Esophagus squamous epithelium (tissue), 5 donors: ENCODE data around the gene RABEP2. TPM values are rescaled to one million over a fixed set of nuclear protein-coding genes. Genes with fewer than 3 reads are reported as not detected.
A peak's percentile ranks its signal among the peaks of the same experiment; 100 is the strongest.
"Not testable (repeated sequence)": the region's sequence is repeated elsewhere in the genome, so short reads cannot be mapped to it uniquely, and the experiment has no call there.

ENCODE experiments used
- DNase-seq: peaks from one replicate; lab custom pipeline; 2025; lab: John Stamatoyannopoulos, UW
- H3K27ac ChIP-seq, 4 donors: fragments of 200-600 bp; sonication (generic); one replicate each; pipeline ENCODE4 v1.5.1; 2016 to 2019; ENCODE audit warnings: mild to moderate bottlenecking in 1 of 4
- H3K27me3 ChIP-seq, 4 donors: fragments of 200-600 bp; sonication (generic); 1 replicate in 3 of 4; 2 replicates in 1 of 4; pipeline versions ENCODE4 v1.5.1 to v1.6.0; 2017 to 2021; ENCODE audit warnings: antibody characterized with exemption in 1 of 4
- H3K36me3 ChIP-seq, 3 donors: fragments of 200-600 bp; sonication (generic); one replicate each; pipeline ENCODE4 v1.5.1; 2016 to 2019
- H3K4me1 ChIP-seq, 3 donors: fragments of 200-600 bp; sonication (generic); one replicate each; pipeline ENCODE4 v1.5.1; 2017 to 2019
- H3K4me3 ChIP-seq, 4 donors: fragments of 200-600 bp; sonication (generic); 1 replicate in 3 of 4; 2 replicates in 1 of 4; pipeline ENCODE4 v1.5.1; 2016 to 2019; ENCODE audit warnings: mild to moderate bottlenecking in 2 of 4, moderate library complexity in 1 of 4
- H3K9me3 ChIP-seq, 3 donors: fragments of 200-600 bp; sonication (generic); one replicate each; pipeline ENCODE4 v1.5.1; 2016 to 2019
- CTCF ChIP-seq, 6 experiments: fragments of 450-650 bp in 4 of 6; fragments of 200-600 bp in 2 of 6; sonication (generic) in 2 of 6; IDR thresholded peaks; one replicate each; pipeline ENCODE4 v1.5.1; 2016 to 2019; ENCODE audit warnings: antibody characterized with exemption in 6 of 6, mild to moderate bottlenecking in 4 of 6, moderate library complexity in 4 of 6
- POLR2A ChIP-seq, 4 donors: fragments of 450-650 bp; IDR thresholded peaks; one replicate each; pipeline ENCODE4 v1.6.1; 2017; ENCODE audit warnings: antibody characterized with exemption in 4 of 4, mild to moderate bottlenecking in 4 of 4, moderate library complexity in 3 of 4
- WGBS, 2 donors: methylation state at CpG; one replicate each; pipeline ENCODE4 v1.1.5; 2018; 5-methylcytosine and 5-hydroxymethylcytosine counted together
- intact Hi-C: fragments of 100-400 bp; cut with DNase I; formaldehyde crosslinking; loops from one replicate; pipeline ENCODE4 v1.15.0; 2022
- total RNA-seq, 4 donors: library from RNA; depleted of rRNA; stranded (reverse); fragments of >200 nt; gene quantifications; one replicate each; pipeline ENCODE4 v1.1.0, GENCODE V29; 2016
- donor health status: DM: yes; HTN: yes; CAD: no.

RABEP2 gene
- total RNA-seq, 4 donors from 2014 or later, result 28.7 to 47.2 (median 37.2) TPM

GRCh38 chr16:28873543-28874201, 51.4 kb downstream of the RABEP2 start:
- no peak overlapping the region for H3K27ac ChIP-seq
- H3K4me3 ChIP-seq, result no peak overlapping the region
- 81% methylated on average over 14 of the region's 18 CpGs; no CpG with 5 or more reads in 1 of the 2 donors for WGBS, 2 donors
- peaks cover 24 to 62% (median 33%) of the 10 kb centered on the region in 3 donors for H3K36me3 ChIP-seq
- H3K27me3 ChIP-seq, result no peaks in the 10 kb centered on the region
- H3K9me3 ChIP-seq, result no peaks in the 10 kb centered on the region
- DNase-seq, result no peak
- TF ChIP-seq CTCF (IDR thresholded peaks at IDR 0.05) (peak; percentile 52 to 76 (median 60)), POLR2A (IDR thresholded peaks at IDR 0.05) (no peak)
- peaks cover 0 to 2% (median 0%) of the 10 kb centered on the region in 3 donors for H3K4me1 ChIP-seq
- intact Hi-C loops, result loop anchor here (2.0 kb wide), 1 partner anchor 31 kb away; no protein-coding TSS in a partner anchor

DNA sequence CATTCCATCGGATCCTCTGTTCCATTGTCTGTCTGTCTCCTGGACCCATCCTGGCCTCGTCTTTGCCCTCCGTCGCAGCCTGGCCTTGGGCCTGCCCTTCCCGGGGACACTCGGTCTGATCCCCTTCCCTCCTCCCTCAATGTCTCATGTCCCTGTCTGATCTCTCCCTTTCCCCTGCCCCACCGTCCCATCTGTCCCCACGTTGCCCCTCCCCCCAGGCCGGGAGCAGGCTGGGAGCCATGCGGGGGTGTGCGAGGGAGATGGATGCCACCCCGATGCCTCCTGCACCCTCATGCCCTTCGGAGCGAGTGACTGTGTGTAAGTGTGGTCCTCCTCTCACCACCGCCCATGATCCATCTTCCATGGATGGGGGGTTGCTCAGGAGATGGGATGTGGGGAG, 52.1 kb downstream of the RABEP2 start:
- no peak overlapping the region for H3K27ac ChIP-seq
- intact Hi-C loops, result no loop called here
- WGBS, 2 donors, result 82 to 87% methylated on average over 10 of the region's 15 CpGs
- H3K4me1 ChIP-seq, result no peaks in the 10 kb centered on the region
- DNase-seq, result no peak
- no peaks in the 10 kb centered on the region for H3K9me3 ChIP-seq
- no peaks in the 10 kb centered on the region for H3K27me3 ChIP-seq
- H3K36me3 ChIP-seq, result peaks cover 24 to 69% (median 40%) of the 10 kb centered on the region in 3 donors
- TF ChIP-seq POLR2A (IDR thresholded peaks at IDR 0.05) (no peak), CTCF (IDR thresholded peaks at IDR 0.05) (no peak)
- no peak overlapping the region for H3K4me3 ChIP-seq

DNA sequence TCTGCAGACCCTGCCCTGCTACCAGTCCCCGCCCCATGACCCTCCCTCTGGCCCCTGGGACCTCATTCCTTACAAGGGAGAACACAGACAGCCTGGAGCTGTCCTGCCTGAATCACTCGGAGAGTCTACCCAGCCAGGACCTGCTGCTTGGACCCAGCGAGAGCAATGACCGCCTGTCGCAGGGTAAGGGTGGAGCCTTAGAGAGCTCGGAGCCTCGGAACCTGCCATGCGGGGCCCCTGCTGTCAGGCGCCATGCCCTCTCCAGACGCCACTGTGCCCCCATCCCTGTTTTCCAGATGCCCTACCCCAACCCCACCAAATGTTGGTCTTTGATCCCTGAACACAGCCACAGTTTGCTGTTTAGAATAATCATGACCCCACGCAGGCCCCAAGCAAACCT, 55.8 kb downstream of the RABEP2 start:
- peaks cover 24 to 89% (median 41%) of the 10 kb centered on the region in 3 donors for H3K36me3 ChIP-seq
- H3K4me1 ChIP-seq, result peaks cover 4 to 23% (median 16%) of the 10 kb centered on the region in 3 donors
- no peaks in the 10 kb centered on the region for H3K27me3 ChIP-seq
- WGBS, 2 donors, result 91 to 96% methylated on average over 5 to 9 of the region's 11 CpGs
- no peak overlapping the region for H3K27ac ChIP-seq
- H3K4me3 ChIP-seq, result no peak overlapping the region
- H3K9me3 ChIP-seq, result no peaks in the 10 kb centered on the region
- TF ChIP-seq CTCF (IDR thresholded peaks at IDR 0.05), result no peak
- TF ChIP-seq POLR2A (IDR thresholded peaks at IDR 0.05), result no peak
- DNase-seq, result no peak
- intact Hi-C loops, result no loop called here

- H3K27me3 ChIP-seq, DNase-seq, H3K9me3 ChIP-seq, intact Hi-C loops, H3K27ac ChIP-seq, H3K4me3 ChIP-seq: not testable (repeated sequence)
- WGBS, 2 donors, result 83 to 85% methylated on average over 5 to 9 of the region's 9 CpGs
- H3K4me1 ChIP-seq, result peaks cover 6 to 30% (median 17%) of the 10 kb centered on the region in 3 donors
- H3K36me3 ChIP-seq, result peaks cover 19 to 73% (median 36%) of the 10 kb centered on the region in 3 donors
Measured at GRCh38 chr16:28867646-28868045, 57.4 kb downstream of the RABEP2 start.

GRCh38 chr16:28867241-28867640, 57.8 kb downstream of the RABEP2 start:
- 87 to 91% methylated on average over 13 of the region's 13 CpGs for WGBS, 2 donors
- intact Hi-C loops, result no loop called here
- Histone ChIP-seq H3K36me3 (peaks cover 19 to 69% (median 32%) of the 10 kb centered on the region in 3 donors), H3K27me3 (no peaks in the 10 kb centered on the region), H3K27ac (no peak overlapping the region), H3K4me1 (peaks cover 6 to 34% (median 20%) of the 10 kb centered on the region in 3 donors), H3K4me3 (no peak overlapping the region), H3K9me3 (no peaks in the 10 kb centered on the region)
- TF ChIP-seq CTCF (IDR thresholded peaks at IDR 0.05) (no peak), POLR2A (IDR thresholded peaks at IDR 0.05) (no peak)
- DNase-seq, result no peak
